WI38 (cell line): Measurements from ENCODE around the gene ANKK1.

Experiments used
- H3K4me3 ChIP-seq: 2 replicates; pipeline ENCODE4 v1.5.1; 2011; ENCODE audit warnings: low read depth, mild to moderate bottlenecking, control low read depth, low read length
- CTCF ChIP-seq: IDR thresholded peaks from 2 replicates; pipeline ENCODE4 v1.5.1; 2012; ENCODE audit warnings: low read depth, mild to moderate bottlenecking, control low read depth, low read length

ANKK1 gene

GRCh38 chr11:113392236-113392921, 4.8 kb downstream of the ANKK1 start:
- no peak overlapping the region for H3K4me3 ChIP-seq
- no peak for TF ChIP-seq CTCF

GRCh38 chr11:113393501-113393985, 6.0 kb downstream of the ANKK1 start:
- H3K4me3 ChIP-seq, result no peak overlapping the region

GRCh38 chr11:113394919-113395318, 7.3 kb downstream of the ANKK1 start:
- no peak for TF ChIP-seq CTCF
- no peak overlapping the region for H3K4me3 ChIP-seq

More at GRCh38 chr11:113393501-113393985, 6.0 kb downstream of the ANKK1 start:
- no peak for TF ChIP-seq CTCF

- H3K4me3 ChIP-seq, result no peak overlapping the region
- TF ChIP-seq CTCF, result no peak
Observed at GRCh38 chr11:113395782-113396336, 8.3 kb downstream of the ANKK1 start.

- H3K4me3 ChIP-seq, result no peak overlapping the region
- TF ChIP-seq CTCF, result no peak
Observed at GRCh38 chr11:113396690-113397089, 9.1 kb downstream of the ANKK1 start.

- H3K4me3 ChIP-seq, result no peak overlapping the region
- no peak for TF ChIP-seq CTCF
Observed at GRCh38 chr11:113397212-113397611, 9.6 kb downstream of the ANKK1 start.

GRCh38 chr11:113397821-113398220, 10.2 kb downstream of the ANKK1 start:
- H3K4me3 ChIP-seq, result no peak overlapping the region
- TF ChIP-seq CTCF, result no peak
